Measurements from ENCODE around the gene ZNF275. TPM values are rescaled to one million over a fixed set of nuclear protein-coding genes. Genes with fewer than 3 reads are reported as not detected.

Gene ZNF275
- total RNA-seq, 1 experiment from 2014 or later = 9.8 TPM

DNA sequence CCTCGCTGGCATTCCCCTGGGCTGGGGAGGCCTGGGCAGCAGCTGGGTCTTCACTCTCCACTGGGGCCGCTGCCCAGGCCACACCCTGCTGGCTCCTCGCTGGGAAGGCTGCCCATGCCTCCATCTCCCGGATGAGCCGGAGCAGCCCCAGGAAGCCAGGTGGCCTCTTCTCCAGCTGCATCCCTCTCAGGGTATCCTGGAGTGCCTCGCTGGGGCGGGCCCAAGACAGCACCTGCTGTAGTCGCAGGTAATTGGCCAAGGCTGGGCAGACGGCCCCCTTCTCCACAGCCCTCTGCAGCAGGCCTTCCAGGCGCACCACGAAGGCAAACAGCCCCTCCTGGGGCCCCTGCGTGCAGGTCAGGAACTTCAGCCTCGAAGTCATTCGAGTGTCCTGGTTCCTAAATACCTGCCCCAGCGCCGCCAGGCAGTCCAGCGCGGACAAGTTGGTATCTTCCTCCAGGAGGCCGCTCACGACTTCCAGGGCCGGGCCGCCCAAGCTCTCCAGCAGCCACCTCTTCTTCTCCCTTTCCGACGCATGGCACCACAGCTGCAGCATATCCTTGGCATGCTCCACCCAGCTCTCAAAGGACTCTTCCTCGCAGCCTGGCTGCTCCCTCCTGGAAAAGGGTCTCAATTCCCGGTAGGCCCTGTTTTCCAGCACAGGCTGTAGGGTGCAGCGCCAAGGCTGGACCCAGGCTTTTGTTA is 63.5 kb downstream of the ZNF275 start:
- Mint-ChIP-seq H3K4me1 (no peaks in the 10 kb centered on the region), H3K27me3 (ENCODE audit: low read depth) (peaks cover 5% of the 10 kb centered on the region; the same call in 1 of the 2 replicates), H3K27ac (no peak overlapping the region), H3K9me3 (peaks cover 5% of the 10 kb centered on the region; the same call in 1 of the 2 replicates), H3K4me3 (no peak overlapping the region), H3K36me3 (no peaks in the 10 kb centered on the region)
- DNase-seq (ENCODE audit: low spot score) (no peak), ATAC-seq (no peak)
- ChIA-PET CTCF (no interaction called here), POLR2A (no interaction called here)
- TF ChIP-seq, protein P1, sequence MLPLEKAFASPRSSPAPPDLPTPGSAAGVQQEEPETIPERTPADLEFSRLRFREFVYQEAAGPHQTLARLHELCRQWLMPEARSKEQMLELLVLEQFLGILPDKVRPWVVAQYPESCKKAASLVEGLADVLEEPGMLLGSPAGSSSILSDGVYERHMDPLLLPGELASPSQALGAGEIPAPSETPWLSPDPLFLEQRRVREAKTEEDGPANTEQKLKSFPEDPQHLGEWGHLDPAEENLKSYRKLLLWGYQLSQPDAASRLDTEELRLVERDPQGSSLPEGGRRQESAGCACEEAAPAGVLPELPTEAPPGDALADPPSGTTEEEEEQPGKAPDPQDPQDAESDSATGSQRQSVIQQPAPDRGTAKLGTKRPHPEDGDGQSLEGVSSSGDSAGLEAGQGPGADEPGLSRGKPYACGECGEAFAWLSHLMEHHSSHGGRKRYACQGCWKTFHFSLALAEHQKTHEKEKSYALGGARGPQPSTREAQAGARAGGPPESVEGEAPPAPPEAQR (CRISPR knock-in tag; IDR thresholded peaks at IDR 0.05) = no peak
- TF ChIP-seq SMAD4 (CRISPR knock-in tag; IDR thresholded peaks at IDR 0.05) = no peak
- no peak for TF ChIP-seq JUN (CRISPR knock-in tag; IDR thresholded peaks at IDR 0.05)
- TF ChIP-seq ZBTB21 (CRISPR knock-in tag; IDR thresholded peaks at IDR 0.05; ENCODE audit: borderline replicate concordance) = no peak
- no peak for TF ChIP-seq ZNF263 (CRISPR knock-in tag; IDR thresholded peaks at IDR 0.05; ENCODE audit: low read depth)
- no peak for TF ChIP-seq NFYB (CRISPR knock-in tag; conservative IDR thresholded peaks at IDR 0.05; ENCODE audit: low read depth)
- no peak for TF ChIP-seq OVOL2 (CRISPR knock-in tag; IDR thresholded peaks at IDR 0.05; ENCODE audit: borderline replicate concordance)

DNA sequence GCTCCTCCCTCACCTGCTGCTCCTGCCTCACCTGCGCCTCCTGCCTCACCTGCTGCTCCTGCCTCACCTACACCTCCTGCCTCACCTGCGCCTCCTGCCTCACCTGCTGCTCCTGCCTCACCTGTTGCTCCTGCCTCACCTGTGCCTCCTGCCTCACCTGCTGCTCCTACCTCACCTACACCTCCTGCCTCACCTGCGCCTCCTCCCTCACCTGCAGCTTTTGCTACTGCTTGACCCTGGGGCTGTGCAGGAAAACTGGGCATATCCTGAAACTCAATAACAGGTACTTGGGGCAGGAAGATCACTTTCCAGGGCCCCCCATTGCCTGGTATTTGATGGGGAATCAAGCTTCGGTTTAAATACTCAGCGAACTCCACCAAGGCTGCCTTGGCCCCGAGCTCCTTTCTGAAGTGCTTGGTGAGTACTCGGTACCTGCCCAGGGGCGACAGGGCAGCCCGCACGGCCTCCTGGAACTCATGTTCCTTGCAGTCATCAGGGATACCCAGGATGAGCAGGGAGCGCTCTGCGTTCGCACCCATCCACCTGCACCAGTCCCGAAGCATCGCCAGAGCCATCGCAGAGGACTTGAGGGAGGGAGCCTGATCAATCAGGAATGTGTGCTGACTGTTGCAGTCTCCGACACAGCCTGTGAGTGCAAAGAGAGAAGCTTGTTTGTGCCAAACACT is 64.5 kb downstream of the ZNF275 start:
- ChIA-PET POLR2A (no interaction called here), CTCF (no interaction called here)
- ATAC-seq = no peak
- H3K36me3 Mint-ChIP-seq = no peaks in the 10 kb centered on the region
- H3K4me3 Mint-ChIP-seq = no peak overlapping the region
- no peak overlapping the region for H3K27ac Mint-ChIP-seq
- peaks cover 5% of the 10 kb centered on the region; the same call in 1 of the 2 replicates for H3K27me3 Mint-ChIP-seq (ENCODE audit: low read depth)
- peaks cover 5% of the 10 kb centered on the region; the same call in 1 of the 2 replicates for H3K9me3 Mint-ChIP-seq
- no peak for DNase-seq (ENCODE audit: low spot score)
- H3K4me1 Mint-ChIP-seq = no peaks in the 10 kb centered on the region
- TF ChIP-seq SMAD4 (CRISPR knock-in tag; IDR thresholded peaks at IDR 0.05) = no peak
- TF ChIP-seq, protein P2, sequence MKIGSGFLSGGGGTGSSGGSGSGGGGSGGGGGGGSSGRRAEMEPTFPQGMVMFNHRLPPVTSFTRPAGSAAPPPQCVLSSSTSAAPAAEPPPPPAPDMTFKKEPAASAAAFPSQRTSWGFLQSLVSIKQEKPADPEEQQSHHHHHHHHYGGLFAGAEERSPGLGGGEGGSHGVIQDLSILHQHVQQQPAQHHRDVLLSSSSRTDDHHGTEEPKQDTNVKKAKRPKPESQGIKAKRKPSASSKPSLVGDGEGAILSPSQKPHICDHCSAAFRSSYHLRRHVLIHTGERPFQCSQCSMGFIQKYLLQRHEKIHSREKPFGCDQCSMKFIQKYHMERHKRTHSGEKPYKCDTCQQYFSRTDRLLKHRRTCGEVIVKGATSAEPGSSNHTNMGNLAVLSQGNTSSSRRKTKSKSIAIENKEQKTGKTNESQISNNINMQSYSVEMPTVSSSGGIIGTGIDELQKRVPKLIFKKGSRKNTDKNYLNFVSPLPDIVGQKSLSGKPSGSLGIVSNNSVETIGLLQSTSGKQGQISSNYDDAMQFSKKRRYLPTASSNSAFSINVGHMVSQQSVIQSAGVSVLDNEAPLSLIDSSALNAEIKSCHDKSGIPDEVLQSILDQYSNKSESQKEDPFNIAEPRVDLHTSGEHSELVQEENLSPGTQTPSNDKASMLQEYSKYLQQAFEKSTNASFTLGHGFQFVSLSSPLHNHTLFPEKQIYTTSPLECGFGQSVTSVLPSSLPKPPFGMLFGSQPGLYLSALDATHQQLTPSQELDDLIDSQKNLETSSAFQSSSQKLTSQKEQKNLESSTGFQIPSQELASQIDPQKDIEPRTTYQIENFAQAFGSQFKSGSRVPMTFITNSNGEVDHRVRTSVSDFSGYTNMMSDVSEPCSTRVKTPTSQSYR (CRISPR knock-in tag; IDR thresholded peaks at IDR 0.05) = no peak
- TF ChIP-seq, protein P3, sequence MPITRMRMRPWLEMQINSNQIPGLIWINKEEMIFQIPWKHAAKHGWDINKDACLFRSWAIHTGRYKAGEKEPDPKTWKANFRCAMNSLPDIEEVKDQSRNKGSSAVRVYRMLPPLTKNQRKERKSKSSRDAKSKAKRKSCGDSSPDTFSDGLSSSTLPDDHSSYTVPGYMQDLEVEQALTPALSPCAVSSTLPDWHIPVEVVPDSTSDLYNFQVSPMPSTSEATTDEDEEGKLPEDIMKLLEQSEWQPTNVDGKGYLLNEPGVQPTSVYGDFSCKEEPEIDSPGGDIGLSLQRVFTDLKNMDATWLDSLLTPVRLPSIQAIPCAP (CRISPR knock-in tag; IDR thresholded peaks at IDR 0.05) = no peak
- TF ChIP-seq CREM (CRISPR knock-in tag; IDR thresholded peaks at IDR 0.05) = no peak
- TF ChIP-seq, protein P4, sequence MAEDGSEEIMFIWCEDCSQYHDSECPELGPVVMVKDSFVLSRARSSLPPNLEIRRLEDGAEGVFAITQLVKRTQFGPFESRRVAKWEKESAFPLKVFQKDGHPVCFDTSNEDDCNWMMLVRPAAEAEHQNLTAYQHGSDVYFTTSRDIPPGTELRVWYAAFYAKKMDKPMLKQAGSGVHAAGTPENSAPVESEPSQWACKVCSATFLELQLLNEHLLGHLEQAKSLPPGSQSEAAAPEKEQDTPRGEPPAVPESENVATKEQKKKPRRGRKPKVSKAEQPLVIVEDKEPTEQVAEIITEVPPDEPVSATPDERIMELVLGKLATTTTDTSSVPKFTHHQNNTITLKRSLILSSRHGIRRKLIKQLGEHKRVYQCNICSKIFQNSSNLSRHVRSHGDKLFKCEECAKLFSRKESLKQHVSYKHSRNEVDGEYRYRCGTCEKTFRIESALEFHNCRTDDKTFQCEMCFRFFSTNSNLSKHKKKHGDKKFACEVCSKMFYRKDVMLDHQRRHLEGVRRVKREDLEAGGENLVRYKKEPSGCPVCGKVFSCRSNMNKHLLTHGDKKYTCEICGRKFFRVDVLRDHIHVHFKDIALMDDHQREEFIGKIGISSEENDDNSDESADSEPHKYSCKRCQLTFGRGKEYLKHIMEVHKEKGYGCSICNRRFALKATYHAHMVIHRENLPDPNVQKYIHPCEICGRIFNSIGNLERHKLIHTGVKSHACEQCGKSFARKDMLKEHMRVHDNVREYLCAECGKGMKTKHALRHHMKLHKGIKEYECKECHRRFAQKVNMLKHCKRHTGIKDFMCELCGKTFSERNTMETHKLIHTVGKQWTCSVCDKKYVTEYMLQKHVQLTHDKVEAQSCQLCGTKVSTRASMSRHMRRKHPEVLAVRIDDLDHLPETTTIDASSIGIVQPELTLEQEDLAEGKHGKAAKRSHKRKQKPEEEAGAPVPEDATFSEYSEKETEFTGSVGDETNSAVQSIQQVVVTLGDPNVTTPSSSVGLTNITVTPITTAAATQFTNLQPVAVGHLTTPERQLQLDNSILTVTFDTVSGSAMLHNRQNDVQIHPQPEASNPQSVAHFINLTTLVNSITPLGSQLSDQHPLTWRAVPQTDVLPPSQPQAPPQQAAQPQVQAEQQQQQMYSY (CRISPR knock-in tag; IDR thresholded peaks at IDR 0.05) = no peak
- no peak for TF ChIP-seq HMGA2 (CRISPR knock-in tag; IDR thresholded peaks at IDR 0.05)
- TF ChIP-seq NFE2L1 (CRISPR knock-in tag; IDR thresholded peaks at IDR 0.05) = no peak
- TF ChIP-seq, protein P5, sequence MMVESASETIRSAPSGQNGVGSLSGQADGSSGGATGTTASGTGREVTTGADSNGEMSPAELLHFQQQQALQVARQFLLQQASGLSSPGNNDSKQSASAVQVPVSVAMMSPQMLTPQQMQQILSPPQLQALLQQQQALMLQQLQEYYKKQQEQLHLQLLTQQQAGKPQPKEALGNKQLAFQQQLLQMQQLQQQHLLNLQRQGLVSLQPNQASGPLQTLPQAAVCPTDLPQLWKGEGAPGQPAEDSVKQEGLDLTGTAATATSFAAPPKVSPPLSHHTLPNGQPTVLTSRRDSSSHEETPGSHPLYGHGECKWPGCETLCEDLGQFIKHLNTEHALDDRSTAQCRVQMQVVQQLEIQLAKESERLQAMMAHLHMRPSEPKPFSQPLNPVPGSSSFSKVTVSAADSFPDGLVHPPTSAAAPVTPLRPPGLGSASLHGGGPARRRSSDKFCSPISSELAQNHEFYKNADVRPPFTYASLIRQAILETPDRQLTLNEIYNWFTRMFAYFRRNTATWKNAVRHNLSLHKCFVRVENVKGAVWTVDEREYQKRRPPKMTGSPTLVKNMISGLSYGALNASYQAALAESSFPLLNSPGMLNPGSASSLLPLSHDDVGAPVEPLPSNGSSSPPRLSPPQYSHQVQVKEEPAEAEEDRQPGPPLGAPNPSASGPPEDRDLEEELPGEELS (CRISPR knock-in tag; IDR thresholded peaks at IDR 0.05) = no peak
- TF ChIP-seq, protein P6, sequence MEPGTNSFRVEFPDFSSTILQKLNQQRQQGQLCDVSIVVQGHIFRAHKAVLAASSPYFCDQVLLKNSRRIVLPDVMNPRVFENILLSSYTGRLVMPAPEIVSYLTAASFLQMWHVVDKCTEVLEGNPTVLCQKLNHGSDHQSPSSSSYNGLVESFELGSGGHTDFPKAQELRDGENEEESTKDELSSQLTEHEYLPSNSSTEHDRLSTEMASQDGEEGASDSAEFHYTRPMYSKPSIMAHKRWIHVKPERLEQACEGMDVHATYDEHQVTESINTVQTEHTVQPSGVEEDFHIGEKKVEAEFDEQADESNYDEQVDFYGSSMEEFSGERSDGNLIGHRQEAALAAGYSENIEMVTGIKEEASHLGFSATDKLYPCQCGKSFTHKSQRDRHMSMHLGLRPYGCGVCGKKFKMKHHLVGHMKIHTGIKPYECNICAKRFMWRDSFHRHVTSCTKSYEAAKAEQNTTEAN (CRISPR knock-in tag; IDR thresholded peaks at IDR 0.05) = no peak
- TF ChIP-seq, protein P7, sequence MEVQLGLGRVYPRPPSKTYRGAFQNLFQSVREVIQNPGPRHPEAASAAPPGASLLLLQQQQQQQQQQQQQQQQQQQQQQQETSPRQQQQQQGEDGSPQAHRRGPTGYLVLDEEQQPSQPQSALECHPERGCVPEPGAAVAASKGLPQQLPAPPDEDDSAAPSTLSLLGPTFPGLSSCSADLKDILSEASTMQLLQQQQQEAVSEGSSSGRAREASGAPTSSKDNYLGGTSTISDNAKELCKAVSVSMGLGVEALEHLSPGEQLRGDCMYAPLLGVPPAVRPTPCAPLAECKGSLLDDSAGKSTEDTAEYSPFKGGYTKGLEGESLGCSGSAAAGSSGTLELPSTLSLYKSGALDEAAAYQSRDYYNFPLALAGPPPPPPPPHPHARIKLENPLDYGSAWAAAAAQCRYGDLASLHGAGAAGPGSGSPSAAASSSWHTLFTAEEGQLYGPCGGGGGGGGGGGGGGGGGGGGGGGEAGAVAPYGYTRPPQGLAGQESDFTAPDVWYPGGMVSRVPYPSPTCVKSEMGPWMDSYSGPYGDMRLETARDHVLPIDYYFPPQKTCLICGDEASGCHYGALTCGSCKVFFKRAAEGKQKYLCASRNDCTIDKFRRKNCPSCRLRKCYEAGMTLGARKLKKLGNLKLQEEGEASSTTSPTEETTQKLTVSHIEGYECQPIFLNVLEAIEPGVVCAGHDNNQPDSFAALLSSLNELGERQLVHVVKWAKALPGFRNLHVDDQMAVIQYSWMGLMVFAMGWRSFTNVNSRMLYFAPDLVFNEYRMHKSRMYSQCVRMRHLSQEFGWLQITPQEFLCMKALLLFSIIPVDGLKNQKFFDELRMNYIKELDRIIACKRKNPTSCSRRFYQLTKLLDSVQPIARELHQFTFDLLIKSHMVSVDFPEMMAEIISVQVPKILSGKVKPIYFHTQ (CRISPR knock-in tag; IDR thresholded peaks at IDR 0.05) = no peak
- TF ChIP-seq, protein P8, sequence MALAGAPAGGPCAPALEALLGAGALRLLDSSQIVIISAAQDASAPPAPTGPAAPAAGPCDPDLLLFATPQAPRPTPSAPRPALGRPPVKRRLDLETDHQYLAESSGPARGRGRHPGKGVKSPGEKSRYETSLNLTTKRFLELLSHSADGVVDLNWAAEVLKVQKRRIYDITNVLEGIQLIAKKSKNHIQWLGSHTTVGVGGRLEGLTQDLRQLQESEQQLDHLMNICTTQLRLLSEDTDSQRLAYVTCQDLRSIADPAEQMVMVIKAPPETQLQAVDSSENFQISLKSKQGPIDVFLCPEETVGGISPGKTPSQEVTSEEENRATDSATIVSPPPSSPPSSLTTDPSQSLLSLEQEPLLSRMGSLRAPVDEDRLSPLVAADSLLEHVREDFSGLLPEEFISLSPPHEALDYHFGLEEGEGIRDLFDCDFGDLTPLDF (CRISPR knock-in tag; IDR thresholded peaks at IDR 0.05) = no peak

All from WTC11 (cell line).